Large intestine (tissue), 3 donors: ENCODE results near the gene ZNF391. TPM values are rescaled to one million over a fixed set of nuclear protein-coding genes. Genes with fewer than 3 reads are reported as not detected.
"Not testable (repeated sequence)": the region's sequence is repeated elsewhere in the genome, so short reads cannot be mapped to it uniquely, and the experiment has no call there.

Experiments
- DNase-seq, 2 donors: peaks; one replicate each; pipeline versions ENCODE4 v3.0.0 to v3.0.0-alpha.2; 2013
- H3K27ac ChIP-seq: one replicate; pipeline ENCODE4 v1.5.1; 2013; ENCODE audit warnings: low read length
- H3K27me3 ChIP-seq: 2 replicates; pipeline ENCODE4 v1.6.1; 2013; ENCODE audit warnings: low read length; ENCODE audit not compliant: control insufficient read depth, insufficient read depth
- H3K36me3 ChIP-seq: 2 replicates; pipeline ENCODE4 v1.6.1; 2013; ENCODE audit warnings: low read length; ENCODE audit not compliant: control insufficient read depth, insufficient read depth
- H3K4me1 ChIP-seq: one replicate; pipeline ENCODE4 v1.6.1; 2013; ENCODE audit warnings: low read length; ENCODE audit not compliant: control insufficient read depth, insufficient read depth
- H3K4me3 ChIP-seq: one replicate; pipeline ENCODE4 v1.5.1; 2013; ENCODE audit warnings: low read length
- H3K9me3 ChIP-seq: one replicate; pipeline ENCODE4 v1.6.1; 2013; ENCODE audit warnings: mild to moderate bottlenecking, low read depth, low read length, moderate library complexity; ENCODE audit not compliant: control insufficient read depth
- WGBS: methylation state at CpG from one replicate; pipeline ENCODE4 v1.1.5; 2013; ENCODE audit warnings: low lambda C conversion rate; ENCODE audit not compliant: insufficient coverage; 5-methylcytosine and 5-hydroxymethylcytosine counted together
- polyA plus RNA-seq: library from polyadenylated mRNA; unstranded; fragments of 120-200 nt; gene quantifications from one replicate; pipeline ENCODE4 v1.2.1, GENCODE V29; 2013

Gene ZNF391
- polyA plus RNA-seq, 1 donor: 4.2 TPM

- not testable (repeated sequence) for DNase-seq, H3K4me3 ChIP-seq, H3K4me1 ChIP-seq, H3K27ac ChIP-seq, H3K36me3 ChIP-seq, H3K9me3 ChIP-seq, H3K27me3 ChIP-seq
- no CpG with 5 or more reads among the region's 30 CpGs for whole genome bisulfite sequencing
These were observed 7.6 kb upstream of the ZNF391 start for GRCh38 chr6:27381001-27381400.

GRCh38 chr6:27383011-27383410 is 5.5 kb upstream of the ZNF391 start:
- WGBS: 78% methylated on average over 4 of the region's 4 CpGs
- no peaks in the 10 kb centered on the region for H3K36me3 ChIP-seq
- no peaks in the 10 kb centered on the region for H3K27me3 ChIP-seq
- no peaks in the 10 kb centered on the region for H3K9me3 ChIP-seq
- H3K4me1 ChIP-seq: peaks cover under 1% of the 10 kb centered on the region
- DNase-seq: no peak
- no peak overlapping the region for H3K27ac ChIP-seq
- H3K4me3 ChIP-seq: no peak overlapping the region

GRCh38 chr6:27383481-27383880 is 5.1 kb upstream of the ZNF391 start:
- Histone ChIP-seq H3K27me3 (no peaks in the 10 kb centered on the region), H3K4me3 (no peak overlapping the region), H3K36me3 (no peaks in the 10 kb centered on the region), H3K9me3 (no peaks in the 10 kb centered on the region), H3K27ac (no peak overlapping the region), H3K4me1 (peaks cover 2% of the 10 kb centered on the region)
- WGBS: no CpG with 5 or more reads among the region's 1 CpG
- no peak for DNase-seq

GRCh38 chr6:27392623-27393022 is 4.1 kb downstream of the ZNF391 start:
- Histone ChIP-seq H3K4me1 (peaks cover 2% of the 10 kb centered on the region), H3K36me3 (no peaks in the 10 kb centered on the region), H3K9me3 (no peaks in the 10 kb centered on the region), H3K27ac (no peak overlapping the region), H3K27me3 (no peaks in the 10 kb centered on the region), H3K4me3 (no peak overlapping the region)
- DNase-seq: no peak
- WGBS: no CpG with 5 or more reads among the region's 1 CpG

- Histone ChIP-seq H3K9me3 (no peaks in the 10 kb centered on the region), H3K4me3 (no peak overlapping the region), H3K36me3 (peaks cover 4% of the 10 kb centered on the region), H3K27me3 (no peaks in the 10 kb centered on the region), H3K27ac (no peak overlapping the region), H3K4me1 (no peaks in the 10 kb centered on the region)
- no CpG with 5 or more reads among the region's 1 CpG for WGBS
- DNase-seq: no peak
These were observed 5.5 kb downstream of the ZNF391 start for GRCh38 chr6:27394073-27394472.

- peaks cover 13% of the 10 kb centered on the region for H3K9me3 ChIP-seq
These were observed 12.5 kb downstream of the ZNF391 start for GRCh38 chr6:27400877-27401642.

GRCh38 chr6:27406085-27406484 is 17.5 kb downstream of the ZNF391 start:
- H3K9me3 ChIP-seq: peaks cover 11% of the 10 kb centered on the region
- no peak overlapping the region for H3K27ac ChIP-seq
- peaks cover under 1% of the 10 kb centered on the region for H3K36me3 ChIP-seq
- DNase-seq: no peak
- H3K4me3 ChIP-seq: no peak overlapping the region
- no peaks in the 10 kb centered on the region for H3K27me3 ChIP-seq
- no peaks in the 10 kb centered on the region for H3K4me1 ChIP-seq
- WGBS: no CpG with 5 or more reads among the region's 3 CpGs

More at GRCh38 chr6:27400877-27401642, 12.5 kb downstream of the ZNF391 start:
- Histone ChIP-seq H3K27ac (no peak overlapping the region), H3K4me3 (no peak overlapping the region), H3K36me3 (peaks cover 13% of the 10 kb centered on the region), H3K4me1 (no peaks in the 10 kb centered on the region), H3K27me3 (no peaks in the 10 kb centered on the region)
- no peak for DNase-seq
- 92% methylated on average over 4 of the region's 16 CpGs for WGBS

GRCh38 chr6:27407153-27407814 is 18.7 kb downstream of the ZNF391 start:
- 100% methylated on average over 1 of the region's 8 CpGs for WGBS
- Histone ChIP-seq H3K27me3 (no peaks in the 10 kb centered on the region), H3K4me1 (no peaks in the 10 kb centered on the region), H3K36me3 (no peaks in the 10 kb centered on the region), H3K9me3 (peaks cover 6% of the 10 kb centered on the region), H3K27ac (no peak overlapping the region), H3K4me3 (no peak overlapping the region)
- no peak for DNase-seq

- DNase-seq: no peak
- 93% methylated on average over 3 of the region's 4 CpGs for WGBS
- no peaks in the 10 kb centered on the region for H3K36me3 ChIP-seq
These were observed 25.7 kb downstream of the ZNF391 start for GRCh38 chr6:27414300-27414699.

GRCh38 chr6:27414996-27415395 is 26.4 kb downstream of the ZNF391 start:
- Histone ChIP-seq H3K27me3 (peaks cover 7% of the 10 kb centered on the region), H3K9me3 (no peaks in the 10 kb centered on the region), H3K4me3 (no peak overlapping the region), H3K27ac (no peak overlapping the region), H3K4me1 (no peaks in the 10 kb centered on the region), H3K36me3 (no peaks in the 10 kb centered on the region)
- DNase-seq: no peak
- 86% methylated on average over 1 of the region's 1 CpG for WGBS

More at GRCh38 chr6:27414300-27414699, 25.7 kb downstream of the ZNF391 start:
- Histone ChIP-seq H3K27ac (no peak overlapping the region), H3K9me3 (no peaks in the 10 kb centered on the region), H3K27me3 (peaks cover 3% of the 10 kb centered on the region), H3K4me3 (no peak overlapping the region), H3K4me1 (no peaks in the 10 kb centered on the region)
